Measurements from ENCODE around the gene CLK2.
A peak's percentile ranks its signal among the peaks of the same experiment; 100 is the strongest.

CLK2 gene

GRCh38 chr1:155307247-155307740 lies 34.0 kb upstream of the CLK2 start:
- no peak for DNase-seq (ENCODE audit: low read depth)
- H3K4me3 ChIP-seq (ENCODE audit: low read depth, low read length) = no peak overlapping the region
- TF ChIP-seq CTCF (IDR thresholded peaks at IDR 0.05; ENCODE audit: control insufficient read depth, extremely low read depth, insufficient read depth) = peak; percentile 23; the same call in 1 of the 2 replicates

GRCh38 chr1:155305881-155306391 lies 32.6 kb upstream of the CLK2 start:
- DNase-seq (ENCODE audit: low read depth) = no peak
- TF ChIP-seq CTCF (IDR thresholded peaks at IDR 0.05; ENCODE audit: control insufficient read depth, extremely low read depth, insufficient read depth) = no peak
- H3K4me3 ChIP-seq (ENCODE audit: low read depth, low read length) = no peak overlapping the region

- TF ChIP-seq CTCF (IDR thresholded peaks at IDR 0.05; ENCODE audit: control insufficient read depth, extremely low read depth, insufficient read depth) = no peak
- no peak overlapping the region for H3K4me3 ChIP-seq (ENCODE audit: low read depth, low read length)
- no peak for DNase-seq (ENCODE audit: low read depth)
Observed at GRCh38 chr1:155304558-155305063, 31.3 kb upstream of the CLK2 start.

GRCh38 chr1:155301342-155301841 lies 28.1 kb upstream of the CLK2 start, which contains the start of gene PKLR:
PKLR (minus strand) TSS chr1:155301438; CDS start chr1:155301395, 43 bp downstream.
- TF ChIP-seq CTCF (IDR thresholded peaks at IDR 0.05; ENCODE audit: control insufficient read depth, extremely low read depth, insufficient read depth) = no peak
- DNase-seq (ENCODE audit: low read depth) = no peak
- no peak within 1 kb of the TSS for H3K4me3 ChIP-seq (ENCODE audit: low read depth, low read length)

- TF ChIP-seq CTCF (IDR thresholded peaks at IDR 0.05; ENCODE audit: control insufficient read depth, extremely low read depth, insufficient read depth) = no peak
- no peak overlapping the region for H3K4me3 ChIP-seq (ENCODE audit: low read depth, low read length)
- DNase-seq (ENCODE audit: low read depth) = no peak
Observed at GRCh38 chr1:155300553-155301329, 27.4 kb upstream of the CLK2 start.

- DNase-seq (ENCODE audit: low read depth) = no peak
- no peak overlapping the region for H3K4me3 ChIP-seq (ENCODE audit: low read depth, low read length)
- no peak for TF ChIP-seq CTCF (IDR thresholded peaks at IDR 0.05; ENCODE audit: control insufficient read depth, extremely low read depth, insufficient read depth)
Observed at GRCh38 chr1:155300024-155300423, 26.7 kb upstream of the CLK2 start.
